Mucosa of descending colon (tissue), 3 donors: ENCODE data around the gene H2BK1. TPM values are rescaled to one million over a fixed set of nuclear protein-coding genes. Genes with fewer than 3 reads are reported as not detected.

Source experiments
- ATAC-seq: fragments of 200-7000 bp; cut with Tn5 transposase; one replicate; pipeline ENCODE4 v1.9.1; 2020; ENCODE audit warnings: mild to moderate bottlenecking, moderate library complexity
- DNase-seq, 3 donors: peaks; one replicate each; pipeline ENCODE4 v3.0.0-alpha.2; 2020
- H3K36me3 ChIP-seq: fragments of 200-600 bp; one replicate; pipeline ENCODE4 v1.8.0; 2021; ENCODE audit warnings: low read depth, mild to moderate bottlenecking
- H3K4me1 ChIP-seq: fragments of 200-600 bp; one replicate; pipeline ENCODE4 v1.8.0; 2021; ENCODE audit warnings: low read depth, mild to moderate bottlenecking
- H3K4me3 ChIP-seq: fragments of 200-600 bp; one replicate; pipeline ENCODE4 v1.8.0; 2021; ENCODE audit warnings: mild to moderate bottlenecking
- H3K9me3 ChIP-seq: fragments of 200-600 bp; one replicate; pipeline ENCODE4 v1.8.0; 2021; ENCODE audit warnings: mild to moderate bottlenecking
- CTCF ChIP-seq: fragments of 200-600 bp; IDR thresholded peaks from one replicate; pipeline ENCODE4 v1.8.0; 2022; ENCODE audit warnings: antibody characterized with exemption, mild to moderate bottlenecking
- intact Hi-C, 2 donors: fragments of 100-400 bp; cut with DNase I in 1 of 2; cut with micrococcal nuclease in 1 of 2; formaldehyde crosslinking; loops; one replicate each; pipeline versions ENCODE4 v1.11.0 to v1.11.1; 2022; cut with DNase I, micrococcal nuclease
- total RNA-seq, 3 donors: library from RNA; stranded (reverse); fragmentation: NEBNext Ultra II Directional in 2 of 3; extraction: Animal tissue kit (Norgen Biotek cat#: 25700) in 2 of 3; gene quantifications; one replicate each; pipeline versions ENCODE4 v1.2.1 to v1.2.4, GENCODE V29; 2021 to 2023
- donor health status: DM: no; HTN: no; CAD: no; lungs with moderate emphysema.
- donor health status: DM: no; HTN: no; CAD: no.
- donor health status: DM: no; HTN: yes; CAD: no.

The H2BK1 gene
- total RNA-seq, 3 donors from 2014 or later = not detected

- TF ChIP-seq CTCF = no peak
- Histone ChIP-seq H3K4me3 (no peak overlapping the region), H3K36me3 (no peaks in the 10 kb centered on the region), H3K9me3 (no peaks in the 10 kb centered on the region), H3K4me1 (no peaks in the 10 kb centered on the region)
- no peak for ATAC-seq
- DNase-seq = no peak
- intact Hi-C loops = no loop called here
These were observed 11.1 kb downstream of the H2BK1 start for GRCh38 chr7:151198945-151199848.

GRCh38 chr7:151197932-151198331 lies 12.4 kb downstream of the H2BK1 start:
- Histone ChIP-seq H3K9me3 (no peaks in the 10 kb centered on the region), H3K4me3 (no peak overlapping the region), H3K4me1 (no peaks in the 10 kb centered on the region), H3K36me3 (no peaks in the 10 kb centered on the region)
- intact Hi-C loops = no loop called here
- TF ChIP-seq CTCF = no peak
- no peak for DNase-seq
- ATAC-seq = no peak

- TF ChIP-seq CTCF = no peak
- Histone ChIP-seq H3K4me1 (no peaks in the 10 kb centered on the region), H3K4me3 (no peak overlapping the region), H3K9me3 (no peaks in the 10 kb centered on the region), H3K36me3 (no peaks in the 10 kb centered on the region)
- intact Hi-C loops = no loop called here
- DNase-seq (no peak), ATAC-seq (no peak)
These were observed 14.5 kb downstream of the H2BK1 start for GRCh38 chr7:151195616-151196450.

- Histone ChIP-seq H3K9me3 (no peaks in the 10 kb centered on the region), H3K4me3 (no peak overlapping the region), H3K36me3 (no peaks in the 10 kb centered on the region), H3K4me1 (no peaks in the 10 kb centered on the region)
- DNase-seq (no peak), ATAC-seq (no peak)
- intact Hi-C loops = no loop called here
- TF ChIP-seq CTCF = no peak
These were observed 16.1 kb downstream of the H2BK1 start for GRCh38 chr7:151194188-151194587.

- H3K4me3 ChIP-seq = no peak overlapping the region
- ATAC-seq (no peak), DNase-seq (no peak)
- TF ChIP-seq CTCF = no peak
- no peaks in the 10 kb centered on the region for H3K4me1 ChIP-seq
- no peaks in the 10 kb centered on the region for H3K9me3 ChIP-seq
- H3K36me3 ChIP-seq = no peaks in the 10 kb centered on the region
- intact Hi-C loops = no loop called here
These were observed 16.9 kb downstream of the H2BK1 start for GRCh38 chr7:151193203-151193978.
